GM19351 (cell line): Measurements from ENCODE around the gene PATL2.
"Not testable (repeated sequence)": the region's sequence is repeated elsewhere in the genome, so short reads cannot be mapped to it uniquely, and the experiment has no call there.

Experiments used
- ATAC-seq: cut with Tn5 transposase; IDR thresholded peaks from one replicate; pipeline ENCODE4 v1.9.1; 2021; ENCODE audit warnings: mild to moderate bottlenecking, moderate library complexity; ENCODE audit not compliant: unreplicated experiment

Gene PATL2

DNA sequence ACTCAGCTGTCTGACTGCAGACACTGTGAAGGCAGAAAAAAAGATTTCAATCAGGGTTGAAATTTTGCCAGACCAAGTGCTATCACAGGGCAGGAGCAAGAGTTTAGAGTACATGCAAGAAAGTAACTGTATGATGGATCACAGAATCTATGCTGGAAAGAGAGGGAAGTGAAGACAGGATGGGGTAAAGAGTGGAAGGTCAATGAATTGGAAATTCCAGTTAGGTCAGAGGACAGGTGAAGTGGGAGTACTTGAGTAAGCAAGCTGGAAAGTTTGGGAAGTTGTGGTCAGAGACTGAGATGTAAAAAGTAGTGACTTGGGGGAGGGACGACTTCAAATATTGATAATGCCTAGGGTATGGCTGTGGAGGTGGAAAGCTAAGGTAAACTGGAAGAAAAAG lies 54.8 kb downstream of the PATL2 start:
- no peak for ATAC-seq

DNA sequence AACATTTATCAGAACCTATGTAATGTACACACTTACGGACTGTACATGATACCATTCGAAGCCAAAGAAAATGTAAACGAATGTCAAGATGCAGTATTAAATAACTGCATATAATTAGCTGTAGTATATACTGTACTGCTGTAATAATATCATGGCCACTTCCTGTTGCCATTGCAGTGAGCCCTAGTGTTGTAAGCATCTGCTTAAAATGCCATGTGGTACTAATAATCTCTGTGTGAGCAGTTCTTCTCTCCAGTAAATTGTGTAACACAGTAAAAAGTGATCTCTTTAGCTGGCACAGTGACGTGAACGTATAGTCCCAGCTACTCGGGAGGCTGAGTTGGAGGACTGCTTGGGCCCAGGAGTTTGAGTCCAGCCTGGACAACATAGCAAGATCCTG lies 56.3 kb downstream of the PATL2 start:
- ATAC-seq: no peak

DNA sequence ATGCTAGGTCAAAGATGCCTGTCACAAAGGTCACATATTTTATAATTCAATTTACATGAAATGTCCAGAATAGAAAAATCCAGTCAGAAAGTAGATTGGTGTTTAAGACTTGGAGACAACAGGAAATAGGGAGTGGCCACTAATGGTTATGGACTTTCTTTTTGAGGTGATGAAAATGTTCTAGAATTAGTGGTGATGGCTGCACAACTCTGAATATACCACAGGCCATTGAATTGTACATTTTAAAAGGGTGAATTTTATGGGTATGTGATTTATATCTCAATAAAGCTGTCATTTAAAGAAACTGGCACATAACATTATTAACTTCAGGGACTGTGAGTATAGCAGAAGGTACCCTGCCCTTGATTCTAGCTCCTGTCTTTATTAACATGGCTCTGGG lies 63.5 kb downstream of the PATL2 start:
- ATAC-seq: no peak

GRCh38 chr15:44647036-44647435 lies 64.1 kb downstream of the PATL2 start:
- no peak for ATAC-seq

DNA sequence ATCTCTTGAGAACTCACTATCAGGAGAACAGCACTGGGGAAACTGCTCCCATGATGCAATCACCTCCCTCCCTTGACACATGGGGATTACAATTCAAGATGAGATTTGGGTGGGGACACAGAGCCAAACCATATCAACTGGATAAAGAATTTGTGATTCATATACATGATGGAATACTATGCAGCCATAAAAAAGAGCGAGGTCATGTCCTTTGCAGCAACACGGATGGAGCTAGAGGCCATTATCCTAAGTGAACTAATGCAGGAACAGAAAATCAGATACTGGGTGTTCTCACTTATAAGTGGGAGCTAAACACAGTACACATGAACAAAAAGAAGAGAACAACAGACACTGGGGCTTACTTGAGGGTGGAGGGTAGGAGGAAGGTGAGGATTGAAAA lies 64.7 kb downstream of the PATL2 start:
- no peak for ATAC-seq

DNA sequence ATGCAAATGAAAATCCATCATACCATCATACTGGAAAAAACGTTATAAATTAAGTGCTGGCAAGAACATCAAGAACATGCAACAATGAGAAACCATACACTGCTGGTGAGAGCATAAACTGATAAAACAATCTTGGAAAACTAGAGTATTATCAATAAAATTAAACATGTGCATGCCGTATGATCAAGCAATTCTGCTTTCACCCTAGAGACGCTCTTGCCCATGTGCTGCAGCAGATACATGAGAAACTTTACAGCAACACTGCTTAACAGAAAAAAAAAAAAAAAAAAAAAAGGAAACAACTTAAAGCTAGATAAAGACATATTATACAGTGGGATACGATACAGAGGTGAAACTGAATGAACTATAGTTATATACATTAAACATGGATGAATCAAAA lies 69.5 kb downstream of the PATL2 start:
- no peak for ATAC-seq

- ATAC-seq: no peak
These were observed 74.1 kb downstream of the PATL2 start for GRCh38 chr15:44636976-44637375.

- ATAC-seq: no peak
These were observed 77.5 kb downstream of the PATL2 start for GRCh38 chr15:44633603-44634002.

DNA sequence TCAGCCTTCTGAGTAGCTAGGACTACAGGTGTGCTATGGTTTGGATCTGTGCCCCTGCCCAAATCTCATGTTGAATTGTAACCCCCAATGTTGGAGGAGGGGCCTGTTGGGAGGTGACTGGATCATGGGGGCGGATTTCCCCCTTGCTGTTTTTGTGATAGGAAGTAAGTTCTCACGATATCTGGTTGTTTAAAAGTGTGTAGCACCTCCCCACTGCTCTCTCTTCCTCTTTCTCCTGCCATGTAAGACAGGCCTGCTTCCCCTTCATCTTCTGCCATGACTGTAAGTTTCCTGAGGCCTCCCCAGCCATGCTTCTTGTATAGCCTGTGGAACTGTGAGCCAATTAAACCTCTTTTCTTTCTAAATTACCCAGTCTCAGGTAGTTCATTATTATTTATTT lies 85.8 kb downstream of the PATL2 start:
- not testable (repeated sequence) for ATAC-seq

DNA sequence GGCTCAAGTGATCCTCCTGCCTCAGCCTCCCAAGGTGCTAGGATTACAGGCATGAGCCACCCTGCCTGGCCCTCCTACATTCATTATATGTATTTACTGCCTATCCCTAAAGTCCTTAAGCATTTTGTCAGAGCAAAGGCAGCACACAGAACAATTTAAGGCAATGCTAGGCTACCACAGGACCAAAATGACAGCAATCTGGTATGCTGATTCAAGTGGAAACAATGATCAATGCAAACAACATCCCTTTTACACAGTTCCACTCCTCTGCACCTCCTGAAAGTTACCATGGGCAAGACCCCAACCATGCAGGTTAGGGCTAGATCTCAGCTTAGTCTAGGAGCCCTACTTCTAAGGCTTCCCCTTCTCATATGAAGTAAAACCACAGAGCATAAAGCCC lies 87.9 kb downstream of the PATL2 start:
- ATAC-seq: no peak

- ATAC-seq: no peak
These were observed 91.0 kb downstream of the PATL2 start for GRCh38 chr15:44620081-44620480.

DNA sequence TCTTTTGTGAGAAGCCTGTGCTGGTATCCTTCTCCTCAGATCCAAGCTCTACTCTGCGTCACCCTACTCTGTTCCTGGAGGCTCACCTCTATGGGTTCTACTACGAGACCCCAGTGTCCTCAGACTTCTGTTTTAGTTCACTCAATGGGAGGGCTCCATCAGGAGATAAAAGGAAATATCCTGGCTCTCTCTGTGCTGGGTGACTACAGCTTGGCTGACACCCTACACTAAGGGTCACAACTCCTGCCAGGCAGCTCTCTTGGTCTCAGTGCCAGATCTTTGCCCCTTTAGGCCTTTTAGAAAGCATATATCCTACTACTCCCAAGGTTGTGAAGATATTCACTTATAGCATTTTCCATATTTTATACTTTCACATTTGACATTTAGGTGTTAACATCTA lies 94.1 kb downstream of the PATL2 start:
- no peak for ATAC-seq
